HEK293 (cell line): ENCODE data around the gene CXorf49.

Experiments
- CTCF ChIP-seq: fragments of 450-650 bp; formaldehyde crosslinking; IDR thresholded peaks from 2 replicates; pipeline ENCODE4 v1.5.1; 2016; ENCODE audit warnings: missing biosample characterization, missing genetic modification characterization
- GLI4 ChIP-seq: fragments of 450-650 bp; formaldehyde crosslinking; IDR thresholded peaks from 2 replicates; pipeline ENCODE4 v1.5.1; 2016; ENCODE audit warnings: missing biosample characterization, missing genetic modification characterization
- HOXD13 ChIP-seq: sonication (generic); formaldehyde crosslinking; IDR thresholded peaks from 2 replicates; pipeline ENCODE4 v1.8.0; 2022; ENCODE audit warnings: missing genetic modification reagents, borderline replicate concordance
- REST ChIP-seq: fragments of 450-650 bp; formaldehyde crosslinking; IDR thresholded peaks from 2 replicates; pipeline ENCODE4 v1.5.1; 2016; ENCODE audit warnings: missing biosample characterization, missing genetic modification characterization
- ZBTB44 ChIP-seq: fragments of 450-650 bp; IDR thresholded peaks from 2 replicates; pipeline ENCODE4 v1.5.1; 2018; ENCODE audit warnings: missing biosample characterization, mild to moderate bottlenecking, missing genetic modification characterization
- ZBTB6 ChIP-seq: fragments of 450-650 bp; formaldehyde crosslinking; IDR thresholded peaks from 2 replicates; pipeline ENCODE4 v1.5.1; 2017; ENCODE audit warnings: missing biosample characterization, missing genetic modification characterization
- ZNF114 ChIP-seq: fragments of 450-650 bp; formaldehyde crosslinking; IDR thresholded peaks from 2 replicates; pipeline ENCODE4 v1.5.0; 2017; ENCODE audit warnings: missing biosample characterization, missing genetic modification characterization
- ZNF174 ChIP-seq: fragments of 450-650 bp; formaldehyde crosslinking; IDR thresholded peaks from 2 replicates; pipeline ENCODE4 v1.5.0; 2017; ENCODE audit warnings: missing biosample characterization, mild to moderate bottlenecking, missing genetic modification characterization
- ZNF221 ChIP-seq: fragments of 450-650 bp; formaldehyde crosslinking; IDR thresholded peaks from 2 replicates; pipeline ENCODE4 v1.5.1; 2017; ENCODE audit warnings: missing biosample characterization, missing genetic modification characterization, borderline replicate concordance
- ZNF24 ChIP-seq: fragments of 450-650 bp; formaldehyde crosslinking; IDR thresholded peaks from 2 replicates; pipeline ENCODE4 v1.5.1; 2016; ENCODE audit warnings: missing biosample characterization, missing genetic modification characterization
- ZNF433 ChIP-seq: fragments of 450-650 bp; formaldehyde crosslinking; IDR thresholded peaks from 2 replicates; pipeline ENCODE4 v1.5.1; 2016; ENCODE audit warnings: missing biosample characterization, missing genetic modification characterization, low read depth
- ZNF610 ChIP-seq: fragments of 450-650 bp; formaldehyde crosslinking; IDR thresholded peaks from 2 replicates; pipeline ENCODE4 v1.5.1; 2016; ENCODE audit warnings: missing biosample characterization, missing genetic modification characterization, borderline replicate concordance
- ZNF776 ChIP-seq: fragments of 450-650 bp; formaldehyde crosslinking; IDR thresholded peaks from 2 replicates; pipeline ENCODE4 v1.5.0; 2017; ENCODE audit warnings: missing biosample characterization, missing genetic modification characterization, borderline replicate concordance

GRCh38 chrX:71671938-71672337 is 46.1 kb downstream of the CXorf49 start:
- TF ChIP-seq CTCF (no peak), HOXD13 (CRISPR knock-in tag) (no peak), ZNF24 (tag by site-specific recombination) (no peak), ZBTB44 (tag by site-specific recombination) (no peak), ZNF174 (tag by site-specific recombination) (no peak), ZNF114 (tag by site-specific recombination) (no peak), GLI4 (tag by site-specific recombination) (no peak), ZNF433 (no peak), REST (no peak), ZNF776 (tag by site-specific recombination) (no peak), ZBTB6 (tag by site-specific recombination) (no peak), ZNF610 (no peak), ZNF221 (tag by site-specific recombination) (no peak)
